ENCODE data around the gene POLR3B. TPM values are rescaled to one million over a fixed set of nuclear protein-coding genes. Genes with fewer than 3 reads are reported as not detected.
"Not testable (repeated sequence)": the region's sequence is repeated elsewhere in the genome, so short reads cannot be mapped to it uniquely, and the experiment has no call there.

Gene POLR3B
- total RNA-seq, 2 experiments from 2014 or later = 13.7 to 14.2 TPM

- Mint-ChIP-seq H3K4me3 (no peak overlapping the region), H3K27ac (no peak overlapping the region), H3K9me3 (no peaks in the 10 kb centered on the region), H3K4me1 (peaks cover 3% of the 10 kb centered on the region), H3K36me3 (peaks cover 8% of the 10 kb centered on the region), H3K27me3 (no peaks in the 10 kb centered on the region)
- no peak for DNase-seq
Observed at GRCh38 chr12:106362971-106363370, 5.4 kb downstream of the POLR3B start.

DNA sequence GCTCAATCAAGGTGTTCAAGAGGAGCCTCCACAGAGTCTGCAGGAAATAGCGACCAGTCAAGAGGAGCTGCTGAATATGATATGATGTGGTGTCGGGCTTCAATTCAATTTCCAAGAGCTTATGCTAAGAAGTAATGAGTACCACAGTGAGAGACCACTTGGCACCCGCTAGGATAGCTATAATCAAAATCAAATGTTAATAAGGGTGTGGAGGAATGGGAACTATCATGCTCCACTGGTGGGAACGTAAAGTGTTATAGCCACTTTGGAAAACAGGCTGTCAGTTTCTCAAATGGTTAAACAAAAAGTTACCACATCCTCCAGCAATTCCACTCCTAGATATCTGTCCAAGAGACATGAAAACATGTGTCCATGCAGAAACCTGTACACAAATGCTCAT lies 6.7 kb downstream of the POLR3B start:
- H3K27me3 Mint-ChIP-seq = no peaks in the 10 kb centered on the region
- H3K4me3 Mint-ChIP-seq = no peak overlapping the region
- no peaks in the 10 kb centered on the region for H3K4me1 Mint-ChIP-seq
- H3K36me3 Mint-ChIP-seq = peaks cover 5% of the 10 kb centered on the region
- H3K9me3 Mint-ChIP-seq = no peaks in the 10 kb centered on the region
- no peak for DNase-seq
- no peak overlapping the region for H3K27ac Mint-ChIP-seq

- H3K27ac Mint-ChIP-seq = no peak overlapping the region
- no peaks in the 10 kb centered on the region for H3K4me1 Mint-ChIP-seq
- no peak overlapping the region for H3K4me3 Mint-ChIP-seq
- no peaks in the 10 kb centered on the region for H3K27me3 Mint-ChIP-seq
- peaks cover 45% of the 10 kb centered on the region for H3K36me3 Mint-ChIP-seq
- DNase-seq = no peak
- peaks cover 4% of the 10 kb centered on the region for H3K9me3 Mint-ChIP-seq
Observed at GRCh38 chr12:106369624-106370346, 12.2 kb downstream of the POLR3B start.

GRCh38 chr12:106378788-106379187 lies 21.2 kb downstream of the POLR3B start:
- H3K27ac Mint-ChIP-seq = peak overlapping the region; percentile 31
- peaks cover 50% of the 10 kb centered on the region for H3K36me3 Mint-ChIP-seq
- peaks cover 17% of the 10 kb centered on the region for H3K4me1 Mint-ChIP-seq
- no peak for DNase-seq
- H3K4me3 Mint-ChIP-seq = no peak overlapping the region
- no peaks in the 10 kb centered on the region for H3K27me3 Mint-ChIP-seq
- H3K9me3 Mint-ChIP-seq = no peaks in the 10 kb centered on the region

DNA sequence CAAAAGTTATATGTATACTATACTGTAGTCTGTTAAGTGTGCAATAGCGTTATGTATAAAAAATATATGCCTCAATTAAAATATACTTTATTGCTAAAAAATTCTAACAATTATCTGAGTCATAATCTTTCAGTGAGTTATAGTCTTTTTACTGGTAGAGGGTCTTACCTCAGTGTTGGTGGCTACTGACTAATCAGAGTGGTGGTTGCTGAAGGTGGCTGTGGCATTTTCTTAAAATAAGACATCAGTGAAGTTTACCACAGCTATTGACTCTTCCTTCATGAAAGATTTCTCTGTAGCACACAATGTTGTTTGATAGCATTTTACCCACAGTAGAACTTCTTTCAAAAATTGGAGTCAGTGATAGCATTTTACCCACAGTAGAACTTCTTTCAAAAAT lies 23.4 kb downstream of the POLR3B start:
- peaks cover 17% of the 10 kb centered on the region for H3K4me1 Mint-ChIP-seq
- no peak overlapping the region for H3K4me3 Mint-ChIP-seq
- H3K9me3 Mint-ChIP-seq = no peaks in the 10 kb centered on the region
- DNase-seq = no peak
- peaks cover 39% of the 10 kb centered on the region for H3K36me3 Mint-ChIP-seq
- H3K27ac Mint-ChIP-seq = no peak overlapping the region
- no peaks in the 10 kb centered on the region for H3K27me3 Mint-ChIP-seq

GRCh38 chr12:106381866-106382265 lies 24.3 kb downstream of the POLR3B start:
- peaks cover 40% of the 10 kb centered on the region for H3K36me3 Mint-ChIP-seq
- H3K9me3 Mint-ChIP-seq, H3K4me3 Mint-ChIP-seq, DNase-seq, H3K27ac Mint-ChIP-seq, H3K27me3 Mint-ChIP-seq: not testable (repeated sequence)
- peaks cover 17% of the 10 kb centered on the region for H3K4me1 Mint-ChIP-seq

DNA sequence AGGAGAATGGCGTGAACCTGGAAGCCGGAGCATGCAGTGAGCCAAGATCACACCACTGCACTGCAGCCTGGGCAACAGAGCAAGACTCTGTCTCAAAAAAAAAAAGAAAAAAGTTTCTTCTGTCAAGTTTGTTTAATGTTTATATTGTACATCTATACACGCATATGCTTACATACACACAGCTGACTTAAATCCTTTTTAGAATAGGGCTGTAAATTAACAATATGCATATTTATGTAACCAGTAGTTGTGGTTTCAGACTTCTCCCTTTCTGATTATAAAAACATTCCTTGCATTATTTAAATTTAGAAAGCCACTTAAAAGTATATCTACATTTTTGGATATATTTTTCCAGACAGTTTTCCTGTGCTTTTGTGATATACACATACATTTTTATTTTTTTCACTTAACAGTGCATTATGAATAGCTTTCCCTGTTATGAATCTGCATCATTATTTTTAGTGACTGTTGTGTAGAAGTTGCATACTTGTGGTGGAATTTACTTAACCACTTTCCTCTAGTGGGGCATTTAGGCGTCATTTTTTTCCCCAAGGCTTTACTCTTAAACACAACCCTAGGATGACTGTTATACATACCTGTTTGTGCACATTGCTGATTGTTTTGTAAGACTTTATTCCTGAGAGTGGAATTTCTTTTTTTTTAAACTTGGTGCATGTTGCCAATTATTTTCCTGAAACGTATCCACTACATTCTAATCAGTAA lies 29.4 kb downstream of the POLR3B start:
- H3K9me3 Mint-ChIP-seq = no peaks in the 10 kb centered on the region
- no peak overlapping the region for H3K27ac Mint-ChIP-seq
- no peak for DNase-seq
- H3K4me1 Mint-ChIP-seq = peaks cover 3% of the 10 kb centered on the region
- H3K36me3 Mint-ChIP-seq = peaks cover 22% of the 10 kb centered on the region
- H3K27me3 Mint-ChIP-seq = no peaks in the 10 kb centered on the region
- H3K4me3 Mint-ChIP-seq = no peak overlapping the region

DNA sequence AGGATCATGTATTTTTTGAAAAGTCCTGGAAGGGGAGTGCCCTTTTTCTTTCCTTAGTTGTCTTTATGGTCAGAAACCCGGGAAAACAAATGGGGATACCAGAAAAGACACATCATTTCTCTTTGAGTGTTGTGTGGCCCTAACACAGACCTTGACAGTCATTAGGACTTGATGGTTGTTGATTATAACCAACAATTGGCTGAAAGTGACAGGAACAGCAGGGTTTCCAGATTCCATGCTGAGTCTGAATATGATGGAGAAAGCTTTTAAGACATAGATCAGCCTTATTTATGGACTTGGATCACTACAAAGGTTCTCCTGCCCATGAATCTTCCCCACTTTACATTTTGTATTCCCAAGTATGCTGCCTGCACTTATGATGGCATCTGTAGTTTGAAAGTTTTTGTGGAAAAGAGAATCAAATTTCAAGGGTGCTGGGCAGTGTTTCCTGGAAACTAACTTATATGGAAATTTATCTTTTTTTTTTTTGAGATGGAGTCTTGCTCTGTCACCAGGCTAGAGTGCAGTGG lies 30.4 kb downstream of the POLR3B start:
- Mint-ChIP-seq H3K4me1 (peaks cover 3% of the 10 kb centered on the region), H3K4me3 (no peak overlapping the region), H3K27ac (no peak overlapping the region), H3K36me3 (peaks cover 16% of the 10 kb centered on the region), H3K27me3 (no peaks in the 10 kb centered on the region), H3K9me3 (no peaks in the 10 kb centered on the region)
- DNase-seq = no peak

DNA sequence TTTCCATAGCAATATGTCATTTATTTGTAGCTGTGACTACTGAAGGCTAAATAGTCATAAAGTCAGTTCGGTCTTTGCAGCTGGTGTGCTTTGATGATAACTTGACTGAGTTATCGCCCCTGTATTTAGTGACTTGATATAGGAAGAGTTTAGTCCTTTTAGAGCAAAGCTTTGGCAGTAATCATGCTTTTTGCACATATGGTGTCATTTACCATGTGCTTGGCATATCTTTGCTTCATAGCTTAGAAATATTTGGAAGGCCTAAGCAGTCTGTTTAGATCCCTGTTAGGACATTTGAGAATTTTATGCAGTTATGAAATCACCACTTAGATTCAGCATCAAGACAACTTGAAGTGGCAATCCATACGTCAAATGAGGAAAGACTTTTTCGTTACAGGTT lies 31.6 kb downstream of the POLR3B start:
- Mint-ChIP-seq H3K27ac (no peak overlapping the region), H3K4me1 (no peaks in the 10 kb centered on the region), H3K36me3 (peaks cover 20% of the 10 kb centered on the region), H3K27me3 (no peaks in the 10 kb centered on the region), H3K9me3 (no peaks in the 10 kb centered on the region), H3K4me3 (no peak overlapping the region)
- DNase-seq = no peak

DNA sequence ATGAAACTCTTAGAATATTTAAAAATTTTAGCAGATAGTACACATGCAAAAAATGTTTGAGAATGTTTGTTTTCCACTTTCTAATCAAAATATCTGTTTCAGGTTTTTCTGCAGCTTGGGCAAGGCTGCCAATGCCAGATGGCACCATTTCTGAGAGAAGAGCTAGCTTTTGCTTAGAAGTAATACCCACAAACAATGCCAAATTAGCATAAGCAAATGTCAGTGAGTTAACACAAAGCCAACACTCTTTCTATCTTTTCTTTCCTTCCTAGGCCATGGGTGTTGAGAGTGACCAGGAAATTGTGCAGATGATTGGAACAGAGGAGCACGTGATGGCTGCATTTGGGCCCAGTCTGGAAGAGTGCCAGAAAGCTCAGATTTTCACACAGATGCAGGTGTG lies 35.2 kb downstream of the POLR3B start:
- Mint-ChIP-seq H3K27ac (no peak overlapping the region), H3K4me3 (no peak overlapping the region), H3K27me3 (no peaks in the 10 kb centered on the region), H3K36me3 (peaks cover 39% of the 10 kb centered on the region), H3K9me3 (no peaks in the 10 kb centered on the region), H3K4me1 (peaks cover under 1% of the 10 kb centered on the region)
- DNase-seq = no peak

DNA sequence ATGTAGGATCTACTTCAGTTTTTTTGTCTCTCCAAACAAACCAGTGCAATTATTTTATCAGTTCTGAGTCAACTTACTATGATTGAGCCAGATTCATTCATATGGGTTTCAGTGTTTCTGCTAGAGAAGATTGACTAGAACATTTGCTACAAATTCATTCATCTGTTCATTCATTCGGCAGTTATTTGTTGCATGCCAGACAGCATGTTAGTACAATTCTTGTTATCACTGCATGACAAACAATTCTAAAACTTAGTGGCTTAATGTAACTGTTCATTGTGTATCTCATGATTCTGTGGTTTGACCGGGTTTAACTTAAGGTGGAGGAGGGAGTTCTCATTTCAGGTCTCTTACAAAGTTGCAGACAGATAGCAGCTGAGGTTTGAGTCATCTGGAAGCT lies 52.3 kb downstream of the POLR3B start:
- Mint-ChIP-seq H3K9me3 (no peaks in the 10 kb centered on the region), H3K27me3 (no peaks in the 10 kb centered on the region), H3K4me3 (no peak overlapping the region), H3K36me3 (peaks cover 22% of the 10 kb centered on the region), H3K4me1 (peaks cover 3% of the 10 kb centered on the region), H3K27ac (no peak overlapping the region)
- DNase-seq = no peak

- Mint-ChIP-seq H3K27me3 (no peaks in the 10 kb centered on the region), H3K4me3 (no peak overlapping the region), H3K4me1 (no peaks in the 10 kb centered on the region), H3K9me3 (no peaks in the 10 kb centered on the region), H3K27ac (no peak overlapping the region), H3K36me3 (peaks cover 28% of the 10 kb centered on the region)
- DNase-seq = no peak
Observed at GRCh38 chr12:106412563-106412962, 55.0 kb downstream of the POLR3B start.

- DNase-seq = no peak
- Mint-ChIP-seq H3K4me3 (no peak overlapping the region), H3K36me3 (peaks cover 30% of the 10 kb centered on the region), H3K27ac (no peak overlapping the region), H3K27me3 (no peaks in the 10 kb centered on the region), H3K9me3 (no peaks in the 10 kb centered on the region), H3K4me1 (no peaks in the 10 kb centered on the region)
Observed at GRCh38 chr12:106415134-106415533, 57.6 kb downstream of the POLR3B start.

DNA sequence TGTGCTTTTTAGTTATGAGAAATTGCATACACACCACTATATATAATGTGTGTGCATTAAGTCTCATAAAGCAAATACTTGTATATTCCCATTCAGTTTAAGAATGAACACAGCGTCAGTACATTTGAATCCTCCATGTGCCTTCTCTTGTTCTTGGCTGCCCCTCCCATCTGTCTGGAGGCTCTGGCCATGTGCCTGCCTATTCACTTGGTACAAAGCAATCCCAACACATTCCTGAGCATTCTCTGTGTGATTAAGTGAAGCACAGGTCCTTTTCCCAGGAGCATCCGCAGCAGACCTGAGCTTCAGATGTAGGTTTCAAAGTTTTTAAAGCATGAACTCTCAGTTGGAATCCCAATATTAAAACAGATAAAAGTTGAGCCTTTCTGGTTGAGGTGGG lies 58.7 kb downstream of the POLR3B start:
- DNase-seq = no peak
- H3K36me3 Mint-ChIP-seq = peaks cover 31% of the 10 kb centered on the region
- H3K4me1 Mint-ChIP-seq = no peaks in the 10 kb centered on the region
- H3K9me3 Mint-ChIP-seq = no peaks in the 10 kb centered on the region
- no peak overlapping the region for H3K27ac Mint-ChIP-seq
- no peaks in the 10 kb centered on the region for H3K27me3 Mint-ChIP-seq
- H3K4me3 Mint-ChIP-seq = no peak overlapping the region

DNA sequence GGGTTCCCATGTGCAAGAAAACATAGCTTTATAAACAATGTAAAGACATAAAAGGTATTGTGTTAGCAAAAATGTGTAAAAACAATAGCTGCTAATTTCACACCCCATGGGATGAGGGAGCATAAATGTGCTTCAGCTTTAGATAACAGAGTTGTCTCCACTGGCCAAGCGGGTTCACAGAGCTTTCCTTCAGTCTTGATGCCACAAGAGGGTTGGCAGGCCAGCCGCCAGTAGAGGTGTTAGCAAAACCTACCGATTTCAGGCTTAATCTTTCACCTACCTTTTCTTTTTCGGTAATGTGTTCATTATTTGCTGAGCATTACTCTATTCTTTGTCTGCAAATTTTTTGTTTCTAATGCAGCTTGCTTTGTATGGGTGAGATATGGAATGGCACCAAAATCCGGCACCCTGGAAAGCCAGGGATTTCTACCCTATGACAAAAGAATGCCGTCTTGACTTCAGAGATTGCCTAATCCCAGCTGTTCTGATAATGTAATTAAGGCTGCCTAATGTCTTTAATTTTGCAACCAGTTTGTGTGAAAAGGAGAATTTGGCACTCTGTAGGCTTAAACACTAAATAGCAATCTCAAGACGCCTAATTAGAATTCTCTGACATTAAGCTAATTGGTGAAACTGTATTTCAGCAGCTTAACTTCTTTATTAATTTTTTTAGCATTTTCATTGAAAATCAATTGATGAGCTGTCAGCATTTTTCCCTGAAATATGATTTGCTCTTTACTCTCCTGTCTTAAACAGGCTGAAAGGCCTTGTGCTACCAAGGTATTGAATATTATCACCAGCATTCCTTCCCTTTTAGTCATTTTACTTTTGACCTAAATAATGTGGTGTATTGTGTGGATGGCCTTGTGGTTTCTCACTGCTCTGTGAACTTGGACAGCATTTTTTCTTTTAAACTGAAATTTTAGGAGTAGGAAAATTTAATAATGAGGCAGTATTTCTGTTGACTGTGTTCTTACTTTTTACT lies 60.7 kb downstream of the POLR3B start:
- H3K9me3 Mint-ChIP-seq = no peaks in the 10 kb centered on the region
- no peaks in the 10 kb centered on the region for H3K4me1 Mint-ChIP-seq
- no peak overlapping the region for H3K27ac Mint-ChIP-seq
- no peak overlapping the region for H3K4me3 Mint-ChIP-seq
- H3K36me3 Mint-ChIP-seq = peaks cover 31% of the 10 kb centered on the region
- H3K27me3 Mint-ChIP-seq = no peaks in the 10 kb centered on the region
- no peak for DNase-seq

Data from activated naive CD8-positive, alpha-beta T cell treated with anti-CD3 and anti-CD28 coated beads for 36 hours (primary cell).